Fibroblast of skin of left biceps (primary cell): ENCODE data around the gene SORT1.

Source experiments
- DNase-seq, 2 experiments: peaks; one replicate each; pipeline ENCODE4 v3.0.0-alpha.2; 2013; ENCODE audit warnings: low read depth in 2 of 2

Gene SORT1

DNA sequence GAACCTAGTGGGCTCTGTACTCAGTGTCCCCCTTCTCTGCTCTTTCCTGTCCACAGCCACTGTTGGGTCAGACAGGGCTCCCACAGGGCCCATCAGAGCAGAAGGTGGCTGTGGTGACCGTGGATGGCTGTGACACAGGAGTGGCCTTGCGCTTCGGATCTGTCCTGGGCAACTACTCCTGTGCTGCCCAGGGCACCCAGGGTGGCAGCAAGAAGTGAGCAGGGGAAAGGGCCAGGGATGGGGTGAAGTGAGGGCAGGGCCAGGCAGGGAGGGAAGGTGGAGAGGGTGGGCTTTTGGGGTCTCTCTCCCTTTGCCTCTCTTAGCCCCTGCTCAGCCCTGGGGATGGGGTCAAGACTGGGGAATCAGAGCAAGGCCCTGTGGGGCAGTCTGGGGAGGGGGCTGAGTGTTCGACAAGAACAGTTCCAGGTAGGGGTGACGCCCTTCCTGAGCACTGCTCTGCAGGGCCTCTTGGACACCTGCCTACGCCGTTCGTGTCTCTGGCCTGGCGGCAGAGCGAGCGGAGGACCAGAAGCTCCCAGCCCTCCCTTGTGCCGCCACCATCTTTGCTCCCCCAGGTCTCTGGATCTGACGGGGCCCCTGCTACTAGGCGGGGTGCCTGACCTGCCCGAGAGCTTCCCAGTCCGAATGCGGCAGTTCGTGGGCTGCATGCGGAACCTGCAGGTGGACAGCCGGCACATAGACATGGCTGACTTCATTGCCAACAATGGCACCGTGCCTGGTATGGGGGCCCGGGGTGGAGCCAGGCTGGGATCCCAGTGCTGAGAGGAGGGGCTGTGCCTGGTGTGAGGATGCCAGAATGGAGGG is 135.3 kb downstream of the SORT1 start:
- DNase-seq: no peak

DNA sequence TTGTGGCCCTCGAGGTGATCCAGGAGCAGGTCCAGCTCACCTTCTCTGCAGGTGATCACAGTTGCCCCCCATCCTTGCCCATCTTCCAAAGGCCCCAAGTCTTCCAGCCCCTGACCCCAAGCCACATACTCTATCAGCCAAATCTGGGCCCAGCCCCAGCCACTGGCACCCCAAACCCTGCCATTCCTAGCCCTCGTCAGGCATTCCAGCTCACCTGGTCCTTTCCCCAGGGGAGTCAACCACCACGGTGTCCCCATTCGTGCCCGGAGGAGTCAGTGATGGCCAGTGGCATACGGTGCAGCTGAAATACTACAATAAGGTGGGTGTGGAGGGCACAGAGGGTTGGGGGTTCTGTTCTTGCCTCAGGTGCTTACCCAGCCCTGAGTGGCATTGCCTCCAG is 136.1 kb downstream of the SORT1 start:
- DNase-seq: no peak

- no peak for DNase-seq
These were observed 136.7 kb downstream of the SORT1 start for GRCh38 chr1:109261006-109261405.

DNA sequence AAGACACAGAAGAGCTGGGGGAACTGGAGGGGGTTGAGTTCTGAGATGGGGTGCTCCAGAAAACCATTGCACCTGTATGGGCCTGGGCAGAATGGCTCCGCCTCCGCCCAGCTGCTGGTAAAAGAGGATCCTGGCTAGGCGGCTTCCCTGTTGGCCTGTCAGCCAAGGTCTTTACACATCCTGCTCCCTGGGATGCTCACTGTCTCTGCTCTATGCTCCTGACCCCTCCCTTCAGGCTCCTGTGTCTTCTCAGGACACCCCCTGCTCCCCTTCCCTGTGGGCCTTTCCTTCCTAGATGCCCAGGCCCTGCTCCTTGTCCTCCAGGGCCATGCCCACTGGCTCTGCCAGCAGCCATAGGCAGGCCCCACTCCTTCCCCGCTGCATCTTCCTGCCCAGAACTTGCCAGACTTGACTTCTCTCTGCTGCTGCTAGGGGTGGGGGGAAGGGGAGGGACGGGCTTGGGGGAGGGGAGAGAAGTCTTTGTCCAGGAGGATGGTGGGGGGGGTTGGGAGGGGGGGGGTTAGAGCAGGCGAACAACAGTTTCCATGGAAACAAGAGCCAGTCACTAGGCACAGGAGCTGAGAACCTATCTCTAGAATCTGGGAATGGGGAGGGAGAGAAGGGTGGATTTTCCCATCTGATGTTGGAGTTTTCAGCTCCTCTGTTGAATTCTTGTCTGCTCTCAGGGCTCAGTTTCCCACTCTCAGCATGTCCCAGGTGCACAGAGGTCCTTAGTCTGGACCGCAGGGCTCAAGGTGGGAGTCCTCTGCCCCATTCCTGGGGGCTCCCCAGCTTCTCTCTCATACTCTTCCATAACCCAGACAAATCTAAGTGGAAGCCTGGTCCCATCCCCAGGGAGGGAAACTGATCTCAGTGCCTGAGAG is 137.8 kb downstream of the SORT1 start:
- no peak for DNase-seq
